Coronary artery (tissue), 2 donors: ENCODE results near the gene ATG16L2.

Experiments
- DNase-seq: peaks from one replicate; pipeline ENCODE4 v3.0.0-alpha.2; 2017; ENCODE audit warnings: low spot score
- H3K27ac ChIP-seq, 2 donors: fragments of 200-600 bp; sonication (generic); one replicate each; pipeline ENCODE4 v1.5.1; 2016 to 2019
- H3K4me3 ChIP-seq: fragments of 200-600 bp; sonication (generic); 2 replicates; pipeline ENCODE4 v1.5.1; 2016; ENCODE audit warnings: mild to moderate bottlenecking, moderate library complexity
- CTCF ChIP-seq: fragments of 200-600 bp; sonication (generic); IDR thresholded peaks from one replicate; pipeline ENCODE4 v1.5.1; 2019; ENCODE audit warnings: antibody characterized with exemption

Gene ATG16L2

GRCh38 chr11:72816404-72816990, 2.3 kb downstream of the ATG16L2 start:
- H3K4me3 ChIP-seq = no peak overlapping the region
- DNase-seq = no peak
- H3K27ac ChIP-seq = no peak overlapping the region
- no peak for TF ChIP-seq CTCF

- no peak for TF ChIP-seq CTCF
- no peak overlapping the region for H3K4me3 ChIP-seq
- DNase-seq = no peak
- H3K27ac ChIP-seq = no peak overlapping the region
These were observed 3.8 kb downstream of the ATG16L2 start for GRCh38 chr11:72817966-72818365.

- Histone ChIP-seq H3K27ac (no peak overlapping the region), H3K4me3 (no peak overlapping the region)
- no peak for TF ChIP-seq CTCF
- no peak for DNase-seq
These were observed 4.8 kb downstream of the ATG16L2 start for GRCh38 chr11:72818971-72819370.

- Histone ChIP-seq H3K27ac (no peak overlapping the region), H3K4me3 (no peak overlapping the region)
- TF ChIP-seq CTCF = no peak
- no peak for DNase-seq
These were observed 6.4 kb downstream of the ATG16L2 start for GRCh38 chr11:72820439-72821139.

- no peak for DNase-seq
- Histone ChIP-seq H3K27ac (peak overlapping the region; percentile 63 to 82), H3K4me3 (peak overlapping the region; percentile 70)
- TF ChIP-seq CTCF = no peak
These were observed 7.2 kb downstream of the ATG16L2 start for GRCh38 chr11:72821221-72821919.

- H3K4me3 ChIP-seq = peak overlapping the region; percentile 70
- DNase-seq = peak; percentile 92
- TF ChIP-seq CTCF = peak; percentile 31
- peak overlapping the region; percentile 63 to 82 for H3K27ac ChIP-seq
These were observed 7.9 kb downstream of the ATG16L2 start for GRCh38 chr11:72821920-72822799.
